Activated B cell treated with CpG ODN at 0.5 μM for 24 hours (primary cell): ENCODE measurements around the gene UPK1B. TPM values are rescaled to one million over a fixed set of nuclear protein-coding genes. Genes with fewer than 3 reads are reported as not detected.
A peak's percentile ranks its signal among the peaks of the same experiment; 100 is the strongest.

Source experiments
- ATAC-seq: fragments of 200-7000 bp; cut with Tn5 transposase; one replicate; pipeline ENCODE4 v1.10.0; 2021; ENCODE audit warnings: low read depth, mild to moderate bottlenecking, moderate library complexity
- CTCF ChIA-PET: fragments of 350-600 bp; sonication (Branson Sonifier 250); formaldehyde crosslinking; loops from one replicate; lab custom pipeline; 2021; ENCODE audit warnings: antibody characterized with exemption; lab: Charles Lee
- POLR2A ChIA-PET: fragments of 350-600 bp; sonication (Branson Sonifier 250); formaldehyde crosslinking; loops from one replicate; lab custom pipeline; 2021; ENCODE audit warnings: antibody characterized with exemption; lab: Charles Lee
- DNase-seq: peaks from one replicate; pipeline ENCODE4 v3.0.0; 2022
- H3K27ac Mint-ChIP-seq: one replicate; pipeline ENCODE4 v1.8.0; 2020; ENCODE audit warnings: mixed read lengths
- H3K27me3 Mint-ChIP-seq: one replicate; pipeline ENCODE4 v1.8.0; 2021; ENCODE audit warnings: mixed read lengths
- H3K36me3 Mint-ChIP-seq: one replicate; pipeline ENCODE4 v1.8.0; 2021; ENCODE audit warnings: low read depth, mixed read lengths
- H3K4me1 Mint-ChIP-seq: one replicate; pipeline ENCODE4 v1.8.0; 2021; ENCODE audit warnings: mixed read lengths
- H3K4me3 Mint-ChIP-seq: one replicate; pipeline ENCODE4 v1.8.0; 2020; ENCODE audit warnings: mild to moderate bottlenecking, mixed read lengths
- H3K9me3 Mint-ChIP-seq: one replicate; pipeline ENCODE4 v1.8.0; 2020; ENCODE audit warnings: mixed read lengths
- CTCF ChIP-seq: fragments of 200-600 bp; IDR thresholded peaks from one replicate; pipeline ENCODE4 v1.8.0; 2022; ENCODE audit warnings: antibody characterized with exemption, mild to moderate bottlenecking
- intact Hi-C: fragments of 100-400 bp; cut with micrococcal nuclease; formaldehyde crosslinking; loops from one replicate; pipeline ENCODE4 v1.15.1; 2024
- total RNA-seq: library from RNA; stranded (reverse); gene quantifications from 2 replicates; pipeline ENCODE4 v1.2.3, GENCODE V29; 2022

The UPK1B gene
- total RNA-seq, 1 donor from 2014 or later = not detected

GRCh38 chr3:119236756-119237155 is 63.4 kb downstream of the UPK1B start:
- no peak overlapping the region for H3K4me3 Mint-ChIP-seq
- ChIA-PET POLR2A (no interaction called here), CTCF (no interaction called here)
- DNase-seq (no peak), ATAC-seq (no peak)
- H3K4me1 Mint-ChIP-seq = peaks cover 36% of the 10 kb centered on the region
- intact Hi-C loops = no loop called here
- no peak for TF ChIP-seq CTCF
- no peaks in the 10 kb centered on the region for H3K9me3 Mint-ChIP-seq
- H3K27ac Mint-ChIP-seq = no peak overlapping the region
- peaks cover 35% of the 10 kb centered on the region for H3K36me3 Mint-ChIP-seq
- no peaks in the 10 kb centered on the region for H3K27me3 Mint-ChIP-seq

GRCh38 chr3:119237299-119237698 is 63.9 kb downstream of the UPK1B start:
- intact Hi-C loops = no loop called here
- no peak for ATAC-seq
- H3K36me3 Mint-ChIP-seq = peaks cover 35% of the 10 kb centered on the region

GRCh38 chr3:119238363-119238762 is 65.0 kb downstream of the UPK1B start:
- TF ChIP-seq CTCF = no peak
- DNase-seq (no peak), ATAC-seq (no peak)
- H3K9me3 Mint-ChIP-seq = no peaks in the 10 kb centered on the region
- peaks cover 36% of the 10 kb centered on the region for H3K4me1 Mint-ChIP-seq
- intact Hi-C loops = no loop called here
- H3K27me3 Mint-ChIP-seq = no peaks in the 10 kb centered on the region
- no peak overlapping the region for H3K27ac Mint-ChIP-seq
- H3K36me3 Mint-ChIP-seq = peaks cover 28% of the 10 kb centered on the region
- ChIA-PET CTCF (no interaction called here), POLR2A (interaction anchor here (0.7 kb wide), 1 partner anchor 857 kb away, joined by 6 read pairs; no protein-coding TSS in a partner anchor)
- H3K4me3 Mint-ChIP-seq = no peak overlapping the region

More at GRCh38 chr3:119237299-119237698, 63.9 kb downstream of the UPK1B start:
- H3K27ac Mint-ChIP-seq = no peak overlapping the region
- CTCF ChIA-PET = no interaction called here
- no peaks in the 10 kb centered on the region for H3K9me3 Mint-ChIP-seq
- POLR2A ChIA-PET = no interaction called here
- H3K4me3 Mint-ChIP-seq = no peak overlapping the region
- DNase-seq = no peak
- H3K27me3 Mint-ChIP-seq = no peaks in the 10 kb centered on the region
- H3K4me1 Mint-ChIP-seq = peaks cover 36% of the 10 kb centered on the region
- TF ChIP-seq CTCF = no peak

- Mint-ChIP-seq H3K9me3 (no peaks in the 10 kb centered on the region), H3K4me1 (peaks cover 36% of the 10 kb centered on the region), H3K27ac (peak overlapping the region; percentile 80), H3K27me3 (no peaks in the 10 kb centered on the region), H3K4me3 (peak overlapping the region; percentile 87), H3K36me3 (peaks cover 25% of the 10 kb centered on the region)
- no peak for DNase-seq
- intact Hi-C loops = no loop called here
- ATAC-seq = no peak
- CTCF ChIA-PET = no interaction called here
- TF ChIP-seq CTCF = no peak
- POLR2A ChIA-PET = interaction anchor here (0.6 to 3.0 kb wide), 6 partner anchors 19 to 829 kb away, joined by 3 to 23 read pairs (median 8); partner anchors contain the start of gene TMEM39A
Measured at GRCh38 chr3:119239206-119239820, 65.9 kb downstream of the UPK1B start.

GRCh38 chr3:119240101-119240590 is 66.7 kb downstream of the UPK1B start:
- intact Hi-C loops = loop anchor here (1.0 to 5.0 kb wide), 6 partner anchors 54 to 1357 kb away; partner anchors contain the start of genes ARHGAP31, GSK3B, IGSF11 and LRRC58
- peak overlapping the region; percentile 80 for H3K27ac Mint-ChIP-seq
- CTCF ChIA-PET = interaction anchor here (0.9 to 2.1 kb wide), 12 partner anchors 14 to 450 kb away, joined by 3 to 49 read pairs (median 5); partner anchors contain the start of genes ARHGAP31, IGSF11 and TEX55
- H3K4me1 Mint-ChIP-seq = peaks cover 36% of the 10 kb centered on the region
- no peaks in the 10 kb centered on the region for H3K27me3 Mint-ChIP-seq
- no peak for TF ChIP-seq CTCF
- DNase-seq (no peak), ATAC-seq (peak; percentile 5)
- POLR2A ChIA-PET = interaction anchor here (0.6 to 3.0 kb wide), 13 partner anchors 18 to 1502 kb away, joined by 3 to 23 read pairs (median 7); partner anchors contain the start of genes ARHGAP31, GTF2E1, RABL3 and TIMMDC1
- H3K9me3 Mint-ChIP-seq = no peaks in the 10 kb centered on the region
- H3K36me3 Mint-ChIP-seq = peaks cover 18% of the 10 kb centered on the region
- H3K4me3 Mint-ChIP-seq = peak overlapping the region; percentile 87
